ENCODE measurements around the gene STRIP1. TPM values are rescaled to one million over a fixed set of nuclear protein-coding genes. Genes with fewer than 3 reads are reported as not detected.

STRIP1 gene
- polyA plus RNA-seq, 1 experiment = 31.3 TPM

DNA sequence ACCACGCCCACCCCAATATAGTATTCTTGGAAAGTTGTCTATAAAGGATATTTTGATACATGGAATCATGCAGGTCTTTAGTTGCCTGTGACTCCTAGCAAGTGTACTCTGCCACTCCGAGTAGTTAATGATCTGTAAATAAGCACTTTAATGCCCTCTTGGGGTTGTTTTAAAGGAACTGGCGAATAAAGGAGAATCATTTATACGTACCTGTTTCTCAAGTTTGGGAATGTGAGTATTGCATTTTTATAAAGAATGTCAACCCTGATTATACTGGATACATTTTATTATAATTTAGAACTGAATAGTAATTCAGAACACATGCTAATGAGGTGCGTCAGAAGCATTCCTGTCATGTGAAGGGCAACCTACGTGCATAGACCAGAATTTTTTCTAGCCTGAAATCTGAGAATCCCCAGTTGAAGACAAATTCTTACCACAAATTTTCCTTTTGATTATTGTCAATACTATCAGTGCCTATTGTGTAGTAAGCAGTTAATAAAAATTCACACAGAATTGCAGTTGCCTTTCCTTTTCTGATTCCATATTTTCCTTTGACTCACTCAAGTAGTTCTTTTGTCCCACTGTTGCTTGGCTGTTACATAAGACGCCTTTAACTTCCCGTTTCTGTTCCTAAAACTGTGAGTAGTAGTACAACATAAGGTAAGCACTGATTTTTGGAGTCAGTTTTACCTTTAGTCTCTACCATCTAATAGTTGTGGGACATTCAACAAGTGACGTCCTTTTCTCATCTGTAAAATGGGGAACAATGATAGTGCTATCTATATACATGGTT is 44.7 kb upstream of the STRIP1 start:
- DNase-seq (ENCODE audit: low read depth, low spot score) = no peak
- POLR2A ChIA-PET = no interaction called here
- Histone ChIP-seq H3K4me3 (ENCODE audit: low read depth, low read length) (no peak overlapping the region), H3K9me3 (ENCODE audit: control insufficient read depth, insufficient read depth, low read length) (peaks cover 3% of the 10 kb centered on the region; the same call in 1 of the 2 replicates), H3K27me3 (ENCODE audit: control insufficient read depth, insufficient read depth, low read length) (no peaks in the 10 kb centered on the region), H3K27ac (ENCODE audit: low read depth, low read length) (no peak overlapping the region)
- TF ChIP-seq, protein P1, sequence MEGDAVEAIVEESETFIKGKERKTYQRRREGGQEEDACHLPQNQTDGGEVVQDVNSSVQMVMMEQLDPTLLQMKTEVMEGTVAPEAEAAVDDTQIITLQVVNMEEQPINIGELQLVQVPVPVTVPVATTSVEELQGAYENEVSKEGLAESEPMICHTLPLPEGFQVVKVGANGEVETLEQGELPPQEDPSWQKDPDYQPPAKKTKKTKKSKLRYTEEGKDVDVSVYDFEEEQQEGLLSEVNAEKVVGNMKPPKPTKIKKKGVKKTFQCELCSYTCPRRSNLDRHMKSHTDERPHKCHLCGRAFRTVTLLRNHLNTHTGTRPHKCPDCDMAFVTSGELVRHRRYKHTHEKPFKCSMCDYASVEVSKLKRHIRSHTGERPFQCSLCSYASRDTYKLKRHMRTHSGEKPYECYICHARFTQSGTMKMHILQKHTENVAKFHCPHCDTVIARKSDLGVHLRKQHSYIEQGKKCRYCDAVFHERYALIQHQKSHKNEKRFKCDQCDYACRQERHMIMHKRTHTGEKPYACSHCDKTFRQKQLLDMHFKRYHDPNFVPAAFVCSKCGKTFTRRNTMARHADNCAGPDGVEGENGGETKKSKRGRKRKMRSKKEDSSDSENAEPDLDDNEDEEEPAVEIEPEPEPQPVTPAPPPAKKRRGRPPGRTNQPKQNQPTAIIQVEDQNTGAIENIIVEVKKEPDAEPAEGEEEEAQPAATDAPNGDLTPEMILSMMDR (IDR thresholded peaks at IDR 0.05; ENCODE audit: low read depth, low read length) = no peak
- CTCF ChIA-PET = interaction anchor here (1.1 to 15.3 kb wide), 3 partner anchors 211 to 350 kb away, joined by 3 to 535 read pairs (median 3); no protein-coding TSS in a partner anchor

DNA sequence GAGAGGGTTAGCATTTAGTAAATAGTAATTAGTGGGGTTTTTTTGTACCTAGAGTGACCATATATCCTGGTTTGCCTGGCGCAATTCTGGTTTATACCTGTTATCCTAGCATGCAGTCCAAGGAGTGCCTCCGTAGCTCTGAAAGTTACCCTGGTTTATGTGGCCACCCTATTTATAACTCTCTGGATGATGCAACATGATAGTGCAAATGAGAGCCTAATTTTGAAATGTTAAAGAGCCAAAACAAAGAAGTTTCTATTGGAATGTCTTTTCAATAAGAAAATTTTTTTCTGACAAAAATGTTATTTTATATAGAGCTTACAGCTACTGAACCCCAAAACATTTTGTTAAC is 44.1 kb upstream of the STRIP1 start:
- ChIA-PET POLR2A (no interaction called here), CTCF (no interaction called here)
- H3K27ac ChIP-seq (ENCODE audit: low read depth, low read length) = no peak overlapping the region
- H3K9me3 ChIP-seq (ENCODE audit: control insufficient read depth, insufficient read depth, low read length) = no peaks in the 10 kb centered on the region
- H3K4me3 ChIP-seq (ENCODE audit: low read depth, low read length) = no peak overlapping the region
- TF ChIP-seq, protein P1 (IDR thresholded peaks at IDR 0.05; ENCODE audit: low read depth, low read length) = no peak
- H3K27me3 ChIP-seq (ENCODE audit: control insufficient read depth, insufficient read depth, low read length) = no peaks in the 10 kb centered on the region
- no peak for DNase-seq (ENCODE audit: low read depth, low spot score)

DNA sequence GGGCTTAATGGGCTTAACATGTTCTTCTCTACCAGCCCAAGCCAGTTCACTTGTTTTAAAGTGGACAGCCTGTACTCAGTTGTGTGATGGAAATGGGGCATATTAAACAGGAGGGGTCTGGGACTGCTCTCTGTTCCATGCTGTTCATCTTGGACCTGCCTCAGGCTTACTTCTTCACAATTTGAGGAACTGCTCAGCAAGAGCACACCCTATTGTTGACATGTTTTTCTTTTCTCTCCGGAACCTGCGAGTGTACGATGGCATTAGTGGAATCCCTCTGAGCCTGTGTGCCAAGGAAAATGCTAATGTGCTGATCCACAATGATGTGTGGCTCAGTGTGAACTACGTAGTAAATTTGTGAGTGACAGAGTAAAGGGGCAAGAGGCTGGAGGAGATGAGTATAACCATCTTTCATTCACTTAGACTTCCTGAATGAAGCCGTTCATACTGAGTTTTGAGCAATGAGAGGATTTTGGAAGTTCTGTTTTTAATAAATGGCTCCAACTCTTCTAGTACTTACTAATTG is 43.0 kb upstream of the STRIP1 start:
- Histone ChIP-seq H3K9me3 (ENCODE audit: control insufficient read depth, insufficient read depth, low read length) (no peaks in the 10 kb centered on the region), H3K27ac (ENCODE audit: low read depth, low read length) (no peak overlapping the region), H3K27me3 (ENCODE audit: control insufficient read depth, insufficient read depth, low read length) (no peaks in the 10 kb centered on the region), H3K4me3 (ENCODE audit: low read depth, low read length) (no peak overlapping the region)
- TF ChIP-seq, protein P1 (IDR thresholded peaks at IDR 0.05; ENCODE audit: low read depth, low read length) = no peak
- ChIA-PET POLR2A (no interaction called here), CTCF (no interaction called here)
- DNase-seq (ENCODE audit: low read depth, low spot score) = no peak

DNA sequence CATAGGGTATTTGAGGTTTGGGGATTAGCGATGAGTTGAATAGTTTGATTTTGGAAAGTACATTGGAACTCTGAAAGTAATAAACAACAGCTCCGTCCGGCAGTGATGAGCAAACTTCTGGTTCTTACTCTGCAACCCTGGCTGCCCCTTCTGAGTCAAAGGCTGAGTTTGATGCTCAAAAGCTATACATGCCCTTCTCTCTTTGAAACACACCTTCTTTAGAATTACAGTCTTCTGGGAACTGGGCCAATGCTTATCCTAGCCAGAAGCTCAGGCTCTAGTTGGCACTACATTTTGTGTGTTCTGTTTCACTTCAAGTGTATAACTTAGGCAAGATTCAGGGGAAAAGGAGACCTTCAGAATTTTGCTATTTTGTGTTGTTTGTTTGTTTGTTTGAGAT is 40.5 kb upstream of the STRIP1 start:
- CTCF ChIA-PET = interaction anchor here (0.9 to 2.8 kb wide), 5 partner anchors 9 to 448 kb away, joined by 3 to 16 read pairs (median 8); partner anchors contain the start of gene AHCYL1
- Histone ChIP-seq H3K9me3 (ENCODE audit: control insufficient read depth, insufficient read depth, low read length) (no peaks in the 10 kb centered on the region), H3K4me3 (ENCODE audit: low read depth, low read length) (no peak overlapping the region), H3K27me3 (ENCODE audit: control insufficient read depth, insufficient read depth, low read length) (no peaks in the 10 kb centered on the region), H3K27ac (ENCODE audit: low read depth, low read length) (no peak overlapping the region)
- POLR2A ChIA-PET = interaction anchor here (3.2 kb wide), 1 partner anchor 9 kb away, joined by 13 read pairs; the partner anchor contains the start of gene AHCYL1
- DNase-seq (ENCODE audit: low read depth, low spot score) = no peak
- TF ChIP-seq, protein P1 (IDR thresholded peaks at IDR 0.05; ENCODE audit: low read depth, low read length) = no peak

DNA sequence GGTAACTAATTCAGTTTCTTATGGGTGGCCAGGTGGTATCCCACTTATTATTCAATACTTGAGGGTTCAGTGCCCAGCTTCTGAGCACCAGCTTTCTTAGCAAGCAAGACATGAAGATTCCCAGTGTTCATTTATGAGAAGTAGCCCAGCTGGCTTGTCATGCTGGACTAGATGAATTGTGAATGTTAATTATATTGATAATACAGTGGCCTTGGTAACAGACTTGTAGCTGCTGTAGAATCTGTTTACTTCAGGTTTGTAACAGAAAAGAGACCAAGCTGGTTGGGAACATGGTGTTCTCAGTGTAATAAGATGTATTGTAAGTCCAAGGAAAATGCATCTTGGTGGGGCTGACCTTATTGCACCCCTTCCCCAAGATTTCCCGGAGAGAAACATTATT is 39.8 kb upstream of the STRIP1 start:
- Histone ChIP-seq H3K4me3 (ENCODE audit: low read depth, low read length) (no peak overlapping the region), H3K9me3 (ENCODE audit: control insufficient read depth, insufficient read depth, low read length) (no peaks in the 10 kb centered on the region), H3K27ac (ENCODE audit: low read depth, low read length) (no peak overlapping the region), H3K27me3 (ENCODE audit: control insufficient read depth, insufficient read depth, low read length) (no peaks in the 10 kb centered on the region)
- ChIA-PET POLR2A (interaction anchor here (3.2 kb wide), 1 partner anchor 10 kb away, joined by 13 read pairs; the partner anchor contains the start of gene AHCYL1), CTCF (interaction anchor here (1.4 to 2.8 kb wide), 3 partner anchors 218 to 354 kb away, joined by 3 to 16 read pairs (median 8); no protein-coding TSS in a partner anchor)
- TF ChIP-seq, protein P1 (IDR thresholded peaks at IDR 0.05; ENCODE audit: low read depth, low read length) = no peak
- DNase-seq (ENCODE audit: low read depth, low spot score) = no peak
